ENCODE measurements around the gene OR1L6.

DNA sequence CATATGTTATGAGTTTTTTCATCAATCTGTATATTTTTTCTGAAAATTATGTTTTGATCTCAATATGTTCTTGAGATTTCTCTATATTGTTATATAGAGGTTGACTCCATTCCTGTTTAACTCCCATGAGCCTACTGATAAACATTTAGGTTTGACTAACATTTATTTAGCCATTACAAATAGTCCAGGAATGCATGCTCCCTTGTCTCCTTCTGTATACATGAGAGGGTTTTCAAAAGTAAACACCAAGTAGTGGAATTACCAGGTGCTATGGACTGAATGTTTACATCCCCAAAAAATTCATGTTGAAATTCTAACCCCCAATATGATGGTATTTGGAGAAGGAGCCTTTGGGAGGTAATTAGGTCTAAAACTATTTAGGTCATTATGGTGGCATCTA is 43.2 kb downstream of the OR1L6 start:
- TF ChIP-seq, protein P1, sequence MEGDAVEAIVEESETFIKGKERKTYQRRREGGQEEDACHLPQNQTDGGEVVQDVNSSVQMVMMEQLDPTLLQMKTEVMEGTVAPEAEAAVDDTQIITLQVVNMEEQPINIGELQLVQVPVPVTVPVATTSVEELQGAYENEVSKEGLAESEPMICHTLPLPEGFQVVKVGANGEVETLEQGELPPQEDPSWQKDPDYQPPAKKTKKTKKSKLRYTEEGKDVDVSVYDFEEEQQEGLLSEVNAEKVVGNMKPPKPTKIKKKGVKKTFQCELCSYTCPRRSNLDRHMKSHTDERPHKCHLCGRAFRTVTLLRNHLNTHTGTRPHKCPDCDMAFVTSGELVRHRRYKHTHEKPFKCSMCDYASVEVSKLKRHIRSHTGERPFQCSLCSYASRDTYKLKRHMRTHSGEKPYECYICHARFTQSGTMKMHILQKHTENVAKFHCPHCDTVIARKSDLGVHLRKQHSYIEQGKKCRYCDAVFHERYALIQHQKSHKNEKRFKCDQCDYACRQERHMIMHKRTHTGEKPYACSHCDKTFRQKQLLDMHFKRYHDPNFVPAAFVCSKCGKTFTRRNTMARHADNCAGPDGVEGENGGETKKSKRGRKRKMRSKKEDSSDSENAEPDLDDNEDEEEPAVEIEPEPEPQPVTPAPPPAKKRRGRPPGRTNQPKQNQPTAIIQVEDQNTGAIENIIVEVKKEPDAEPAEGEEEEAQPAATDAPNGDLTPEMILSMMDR (conservative IDR thresholded peaks at IDR 0.05), result no peak
- TF ChIP-seq ZFX (IDR thresholded peaks at IDR 0.05), result no peak
